H1 (cell line): ENCODE measurements around the gene TSC1. TPM values are rescaled to one million over a fixed set of nuclear protein-coding genes. Genes with fewer than 3 reads are reported as not detected.

Source experiments
- CTCF ChIA-PET: fragments of 300-600 bp; sonication (Branson Sonifier 250); formaldehyde crosslinking; loops from one replicate; lab custom pipeline; 2021; ENCODE audit not compliant: partially characterized antibody; lab: Charles Lee
- POLR2A ChIA-PET: fragments of 300-600 bp; sonication (Branson Sonifier 250); formaldehyde crosslinking; loops from one replicate; lab custom pipeline; 2021; ENCODE audit warnings: inconsistent platforms; ENCODE audit not compliant: partially characterized antibody; lab: Charles Lee
- DNase-seq, 2 experiments: peaks; one replicate each; pipeline versions ENCODE4 v3.0.0 to v3.0.0-alpha.2; 2010 to 2022; ENCODE audit warnings: low spot score in 2 of 2, low read depth in 1 of 2, mixed read lengths in 1 of 2
- FAIRE-seq: peaks from 2 replicates; lab custom pipeline; 2011; peaks lifted over from hg19 to GRCh38; lab: Jason Lieb, UNC
- H2AFZ ChIP-seq: 2 replicates; pipeline ENCODE4 v1.8.1; 2012; ENCODE audit warnings: low read length, inconsistent platforms
- H2AK5ac ChIP-seq: 2 replicates; pipeline ENCODE4 v1.6.1; 2013; ENCODE audit warnings: low read depth, low read length
- H2BK120ac ChIP-seq: replicated peaks from 2 replicates; pipeline ENCODE3; 2013; ENCODE audit warnings: low read depth, low read length, inconsistent platforms
- H2BK12ac ChIP-seq: 2 replicates; pipeline ENCODE4 v1.6.1; 2013; ENCODE audit warnings: low read depth, low read length
- H2BK15ac ChIP-seq: 2 replicates; pipeline ENCODE4 v1.6.1; 2013; ENCODE audit warnings: low read length
- H2BK20ac ChIP-seq: 2 replicates; pipeline ENCODE4 v1.6.1; 2013; ENCODE audit warnings: low read length
- H2BK5ac ChIP-seq: 2 replicates; pipeline ENCODE4 v1.6.1; 2013; ENCODE audit warnings: low read depth, low read length
- H3K14ac ChIP-seq: 2 replicates; pipeline ENCODE4 v1.6.1; 2013; ENCODE audit warnings: inconsistent platforms; ENCODE audit not compliant: insufficient read length
- H3K18ac ChIP-seq: 2 replicates; pipeline ENCODE4 v1.6.1; 2013; ENCODE audit warnings: low read length; ENCODE audit errors: extremely low read depth
- H3K23ac ChIP-seq: 2 replicates; pipeline ENCODE4 v1.6.1; 2013; ENCODE audit warnings: inconsistent platforms; ENCODE audit not compliant: insufficient read length
- H3K23me2 ChIP-seq: 2 replicates; pipeline ENCODE4 v1.6.1; 2013; ENCODE audit warnings: low read depth, low read length
- H3K27ac ChIP-seq: 2 replicates; pipeline ENCODE4 v1.6.1; 2011; ENCODE audit warnings: low read depth, low read length, inconsistent platforms
- H3K27me3 ChIP-seq, 4 experiments: replicated peaks in 1 of 4; 1 replicate in 1 of 4; 2 replicates in 3 of 4; pipeline versions ENCODE4 v1.6.1 to v1.8.1; 2011 to 2013; ENCODE audit warnings: low read length in 3 of 4, mild to moderate bottlenecking in 3 of 4, inconsistent platforms in 2 of 4, mixed read lengths in 2 of 4, moderate library complexity in 1 of 4; ENCODE audit not compliant: control insufficient read depth in 3 of 4, insufficient read depth in 3 of 4; ENCODE audit errors: extremely low read depth in 1 of 4
- H3K36me3 ChIP-seq, 4 experiments: 2 replicates each; pipeline versions ENCODE4 v1.6.1 to v1.8.1; 2011 to 2013; ENCODE audit warnings: mild to moderate bottlenecking in 4 of 4, low read length in 3 of 4, moderate library complexity in 2 of 4, control low read depth in 1 of 4, inconsistent platforms in 1 of 4; ENCODE audit not compliant: insufficient read depth in 4 of 4, control insufficient read depth in 2 of 4
- H3K4ac ChIP-seq: replicated peaks from 2 replicates; pipeline ENCODE3; 2013; ENCODE audit warnings: low read length, low read depth, mixed read lengths, inconsistent platforms; ENCODE audit not compliant: insufficient read length
- H3K4me1 ChIP-seq, 4 experiments: replicated peaks in 1 of 4; 1 replicate in 1 of 4; 2 replicates in 3 of 4; pipeline versions ENCODE4 v1.6.1 to v1.8.1; 2011 to 2013; ENCODE audit warnings: low read length in 3 of 4, inconsistent platforms in 2 of 4, mixed read lengths in 1 of 4; ENCODE audit not compliant: insufficient read depth in 4 of 4, control insufficient read depth in 3 of 4
- H3K4me2 ChIP-seq, 2 experiments: 2 replicates each; pipeline versions ENCODE4 v1.6.1 to v1.8.1; 2011 to 2013; ENCODE audit warnings: low read depth in 2 of 2, low read length in 2 of 2, control low read depth in 1 of 2, inconsistent platforms in 1 of 2, mild to moderate bottlenecking in 1 of 2; ENCODE audit not compliant: insufficient read depth in 1 of 2
- H3K4me3 ChIP-seq, 4 experiments: fragments of 200-600, 300-600 bp in 1 of 4; sonication (generic), shearing (Covaris generic), sonication (Bioruptor Twin) in 1 of 4; 2 replicates each; pipeline versions ENCODE4 v1.5.1 to v1.8.1; 2011 to 2016; ENCODE audit warnings: low read length in 4 of 4, low read depth in 3 of 4, control low read depth in 2 of 4, inconsistent platforms in 2 of 4, mild to moderate bottlenecking in 2 of 4, mixed read lengths in 1 of 4, moderate library complexity in 1 of 4; ENCODE audit not compliant: insufficient read depth in 2 of 4; ENCODE audit errors: extremely low read depth in 1 of 4
- H3K56ac ChIP-seq: replicated peaks from 2 replicates; pipeline ENCODE3; 2013; ENCODE audit warnings: low read depth, mild to moderate bottlenecking, mixed read lengths, low read length, inconsistent platforms; ENCODE audit not compliant: insufficient read length
- H3K79me1 ChIP-seq: 2 replicates; pipeline ENCODE4 v1.6.1; 2013; ENCODE audit warnings: low read depth, low read length, control low read depth
- H3K79me2 ChIP-seq, 2 experiments: 2 replicates each; pipeline versions ENCODE4 v1.6.1 to v1.8.1; 2012 to 2013; ENCODE audit warnings: low read length in 2 of 2, mild to moderate bottlenecking in 2 of 2, inconsistent platforms in 1 of 2; ENCODE audit not compliant: insufficient read depth in 2 of 2, control insufficient read depth in 1 of 2
- H3K9ac ChIP-seq, 4 experiments: replicated peaks in 1 of 4; 1 replicate in 1 of 4; 2 replicates in 3 of 4; pipeline versions ENCODE4 v1.6.1 to v1.8.1; 2011 to 2013; ENCODE audit warnings: low read depth in 3 of 4, low read length in 3 of 4, control low read depth in 2 of 4, mild to moderate bottlenecking in 2 of 4, moderate library complexity in 2 of 4, inconsistent platforms in 1 of 4; ENCODE audit errors: extremely low read depth in 1 of 4
- H3K9me3 ChIP-seq, 2 experiments: 2 replicates each; pipeline versions ENCODE4 v1.6.1 to v1.8.1; 2012 to 2013; ENCODE audit warnings: mild to moderate bottlenecking in 2 of 2, moderate library complexity in 2 of 2, control low read depth in 1 of 2, inconsistent platforms in 1 of 2, low read depth in 1 of 2, low read length in 1 of 2, mixed read lengths in 1 of 2; ENCODE audit not compliant: insufficient read depth in 2 of 2
- H4K20me1 ChIP-seq, 2 experiments: replicated peaks in 1 of 2; 2 replicates each; pipeline versions ENCODE3 to v1.8.1; 2011 to 2013; ENCODE audit warnings: inconsistent platforms in 2 of 2, low read length in 2 of 2, mild to moderate bottlenecking in 1 of 2; ENCODE audit not compliant: insufficient read depth in 2 of 2, control insufficient read depth in 1 of 2
- H4K5ac ChIP-seq: 2 replicates; pipeline ENCODE4 v1.6.1; 2013; ENCODE audit warnings: low read length, low read depth, mixed read lengths, inconsistent platforms; ENCODE audit not compliant: insufficient read length
- H4K8ac ChIP-seq: 2 replicates; pipeline ENCODE4 v1.8.0; 2013; ENCODE audit warnings: mild to moderate bottlenecking, moderate library complexity, low read length, inconsistent platforms; ENCODE audit not compliant: insufficient read depth; ENCODE audit errors: extremely low read depth
- H4K91ac ChIP-seq: replicated peaks from 2 replicates; pipeline ENCODE3; 2013; ENCODE audit warnings: low read length, mixed read lengths, inconsistent platforms; ENCODE audit not compliant: insufficient read length
- CBX8 ChIP-seq: fragments of 300-800, 300-1000 bp; sonication (generic); IDR thresholded peaks from 2 replicates; pipeline ENCODE4 v1.7.1; 2016; ENCODE audit warnings: low read depth, low read length, borderline replicate concordance
- CHD1 ChIP-seq: IDR thresholded peaks from 2 replicates; pipeline ENCODE4 v1.6.1; 2012; ENCODE audit warnings: low read depth, low read length, improper control_type of control experiment
- EP300 ChIP-seq, 2 experiments: IDR thresholded peaks; 1 replicate in 1 of 2; 2 replicates in 1 of 2; pipeline ENCODE4 v1.6.1; 2011 to 2012; ENCODE audit warnings: low read depth in 2 of 2, low read length in 2 of 2, mild to moderate bottlenecking in 2 of 2, borderline replicate concordance in 1 of 2, inconsistent platforms in 1 of 2, moderate library complexity in 1 of 2
- EZH2 ChIP-seq: fragments of 200-600 bp; sonication (generic); IDR thresholded peaks from 2 replicates; pipeline ENCODE4 v1.7.1; 2012; ENCODE audit warnings: low read depth, mild to moderate bottlenecking, moderate library complexity, low read length, inconsistent platforms; ENCODE audit not compliant: severe bottlenecking
- RBBP5 ChIP-seq: IDR thresholded peaks from 2 replicates; pipeline ENCODE4 v1.7.1; 2012; ENCODE audit warnings: low read depth, mild to moderate bottlenecking, inconsistent platforms, low read length, moderate library complexity, borderline replicate concordance
- SIX5 ChIP-seq: IDR thresholded peaks from 2 replicates; pipeline ENCODE4 v1.6.1; 2011; ENCODE audit warnings: mild to moderate bottlenecking, low read depth, low read length
- SP4 ChIP-seq: IDR thresholded peaks from 2 replicates; pipeline ENCODE4 v1.6.1; 2012; ENCODE audit warnings: low read length, inconsistent platforms
- WGBS, 2 experiments: shearing (Covaris generic) in 1 of 2; methylation state at CpG; one replicate each; pipeline versions ENCODE4 v1.1.6 to v1.1.7; 2013 to 2015; ENCODE audit warnings: low lambda C conversion rate in 2 of 2, mixed read lengths in 2 of 2, inconsistent platforms in 1 of 2, low coverage in 1 of 2, missing lambda C conversion rate in 1 of 2; ENCODE audit not compliant: insufficient replicate concordance in 2 of 2, insufficient coverage in 1 of 2, insufficient read length in 1 of 2; ENCODE audit errors: extremely low coverage in 1 of 2, missing lambda C conversion rate in 1 of 2; 5-methylcytosine and 5-hydroxymethylcytosine counted together
- polyA plus RNA-seq, 7 experiments: library from polyadenylated mRNA; depleted of rRNA in 3 of 7; stranded (reverse) in 5 of 7; unstranded in 2 of 7; fragments of >200 nt in 5 of 7; fragments of 200-250 nt in 2 of 7; gene quantifications; 1 replicate in 5 of 7; 2 replicates in 1 of 7; 4 replicates in 1 of 7; pipeline versions ENCODE4 v1.2.1 to v1.2.3, GENCODE V29; 2011 to 2013; ENCODE audit warnings: missing spikeins in 2 of 7, mixed read lengths in 2 of 7
- total RNA-seq: library from RNA; stranded (reverse); fragmentation: NEBNext Ultra II Directional; extraction: Animal tissue kit (Norgen Biotek cat#: 25700); gene quantifications from 2 replicates; pipeline ENCODE4 v1.2.1, GENCODE V29; 2021
- TF ChIP-seq, protein P1 (sequence below): IDR thresholded peaks from 2 replicates; pipeline ENCODE4 v1.6.1; 2011; ENCODE audit warnings: low read length, improper control_type of control experiment

The TSC1 gene
- total and polyA plus RNA-seq, 2 of the 8 experiments (the other 6 are each of a cell fraction or from before 2014, with no cell fraction given) = 37.2 to 46.0 TPM

DNA sequence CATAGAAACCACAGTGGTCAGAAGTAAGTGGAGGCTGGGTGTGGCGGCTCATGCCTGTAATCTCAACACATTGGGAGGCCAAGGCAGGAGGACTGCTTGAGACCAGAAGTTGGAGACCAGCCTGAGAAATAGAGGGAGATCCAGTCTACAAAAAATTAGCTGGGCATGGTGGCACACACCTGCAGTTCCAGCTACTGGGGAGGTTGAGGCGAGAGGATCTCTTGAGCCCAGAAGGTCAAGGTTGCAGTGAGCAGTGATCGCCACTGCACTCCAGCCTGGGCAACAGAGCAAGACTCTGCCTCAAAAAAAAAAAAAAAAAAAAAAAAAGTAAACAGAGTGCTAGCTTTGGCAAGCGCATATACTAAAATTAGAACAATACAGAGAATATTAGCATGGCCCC is 90.9 kb downstream of the TSC1 start:
- Histone ChIP-seq H3K79me1 (no peaks in the 10 kb centered on the region), H3K9ac (no peak overlapping the region), H2BK20ac (no peak overlapping the region), H4K5ac (no peak overlapping the region), H3K18ac (no peak overlapping the region), H3K79me2 (no peaks in the 10 kb centered on the region), H3K23me2 (no peaks in the 10 kb centered on the region), H3K23ac (no peak overlapping the region), H3K4me2 (no peak overlapping the region), H2BK120ac (no peak overlapping the region), H3K14ac (no peak overlapping the region), H3K9me3 (no peaks in the 10 kb centered on the region), H2BK12ac (no peak overlapping the region), H3K4me3 (no peak overlapping the region), H4K91ac (no peak overlapping the region), H2BK15ac (no peak overlapping the region), H3K36me3 (no peaks in the 10 kb centered on the region), H3K4me1 (peaks cover 5 to 24% (median 11%) of the 10 kb centered on the region in 4 experiments), H3K27ac (no peak overlapping the region), H3K27me3 (no peaks in the 10 kb centered on the region; a peak in 2 of 7 replicates), H2AK5ac (no peak overlapping the region), H4K8ac (no peak overlapping the region), H4K20me1 (no peaks in the 10 kb centered on the region), H2AFZ (no peak overlapping the region), H3K4ac (no peak overlapping the region), H3K56ac (no peak overlapping the region), H2BK5ac (no peak overlapping the region)
- no peak for TF ChIP-seq CBX8
- TF ChIP-seq EZH2 = no peak
- TF ChIP-seq RBBP5 = no peak
- no peak for TF ChIP-seq EP300 (IDR thresholded peaks at IDR 0.05; ENCODE audit: borderline replicate concordance in 1 of 2, low read depth in 2 of 2, low read length in 2 of 2)
- TF ChIP-seq SP4 = no peak
- TF ChIP-seq, protein P1, sequence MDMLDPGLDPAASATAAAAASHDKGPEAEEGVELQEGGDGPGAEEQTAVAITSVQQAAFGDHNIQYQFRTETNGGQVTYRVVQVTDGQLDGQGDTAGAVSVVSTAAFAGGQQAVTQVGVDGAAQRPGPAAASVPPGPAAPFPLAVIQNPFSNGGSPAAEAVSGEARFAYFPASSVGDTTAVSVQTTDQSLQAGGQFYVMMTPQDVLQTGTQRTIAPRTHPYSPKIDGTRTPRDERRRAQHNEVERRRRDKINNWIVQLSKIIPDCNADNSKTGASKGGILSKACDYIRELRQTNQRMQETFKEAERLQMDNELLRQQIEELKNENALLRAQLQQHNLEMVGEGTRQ = no peak
- TF ChIP-seq SIX5 = no peak
- TF ChIP-seq CHD1 = no peak
- WGBS, 2 experiments = 86% methylated on average over 3 of the region's 4 CpGs; no CpG with 5 or more reads in 1 of the 2 experiments
- FAIRE-seq (no peak), DNase-seq (no peak)
- ChIA-PET POLR2A (no interaction called here), CTCF (interaction anchor here (0.6 to 1.3 kb wide), 2 partner anchors 11 kb away, joined by 3 to 4 read pairs; no protein-coding TSS in a partner anchor)
